Measurements from ENCODE around the gene TMEM120A. TPM values are rescaled to one million over a fixed set of nuclear protein-coding genes. Genes with fewer than 3 reads are reported as not detected.

The TMEM120A gene
- total and polyA plus RNA-seq, 10 of the 15 experiments (the other 5 are each of a cell fraction or from before 2014, with no cell fraction given): 0.43 to 86.6 (median 18.5) TPM

- no peaks in the 10 kb centered on the region for H3K27me3 ChIP-seq (replicated peaks in 1 of 2; ENCODE audit: control insufficient read depth in 2 of 2, insufficient read depth in 2 of 2, low read length in 1 of 2)
- in situ Hi-C loops (cut with MboI) (no loop called here), intact Hi-C loops (cut with micrococcal nuclease; ENCODE audit: unreplicated experiment) (no loop called here)
- H3K36me3 ChIP-seq (ENCODE audit: control insufficient read depth in 2 of 2, insufficient read depth in 2 of 2, low read length in 1 of 2): peaks cover 2 to 4% of the 10 kb centered on the region in 2 experiments; a peak in 3 of 4 replicates
- FAIRE-seq: no peak
- no peaks in the 10 kb centered on the region for H3K9me3 ChIP-seq (replicated peaks; ENCODE audit: control insufficient read depth, insufficient read depth, low read length)
- no peak for DNase-seq (ENCODE audit: low read depth, low spot score)
- ChIA-PET POLR2A (no interaction called here), SMC1A (ENCODE audit: uncharacterized antibody, unreplicated experiment) (no interaction called here), RAD21 (ENCODE audit: unreplicated experiment) (no interaction called here), CTCF (no interaction called here)
- BruUV-seq (replicated peaks): no TSS peak
- H3K4me1 ChIP-seq (ENCODE audit: control insufficient read depth, insufficient read depth, low read length): no peaks in the 10 kb centered on the region
- WGBS (ENCODE audit: insufficient coverage, insufficient replicate concordance, low lambda C conversion rate, missing lambda C conversion rate): 85% methylated on average over 11 of the region's 11 CpGs
- no peak overlapping the region for H3K4me2 ChIP-seq (ENCODE audit: control insufficient read depth, insufficient read depth)
- H4K20me1 ChIP-seq (ENCODE audit: control insufficient read depth, insufficient read depth): no peaks in the 10 kb centered on the region
- H2AFZ ChIP-seq (ENCODE audit: control insufficient read depth, low read depth, low read length): no peak overlapping the region
- no peak for ATAC-seq
- no peak overlapping the region for H3K9ac ChIP-seq (ENCODE audit: control insufficient read depth, insufficient read depth, low read length)
- TF ChIP-seq TCF3 (IDR thresholded peaks at IDR 0.05; ENCODE audit: borderline replicate concordance, insufficient read depth, low read depth, low read length) (no peak), PAX8 (IDR thresholded peaks at IDR 0.05) (no peak), NR2C1 (IDR thresholded peaks at IDR 0.05) (no peak), EP300 (IDR thresholded peaks at IDR 0.05; ENCODE audit: borderline replicate concordance in 1 of 2, control insufficient read depth in 1 of 2, low read depth in 2 of 2, low read length in 2 of 2) (no peak), ESRRA (IDR thresholded peaks at IDR 0.05; ENCODE audit: low read length) (no peak), EED (IDR thresholded peaks at IDR 0.05; ENCODE audit: low read depth) (no peak), RAD21 (IDR thresholded peaks at IDR 0.05; ENCODE audit: insufficient read depth, low read depth, low read length) (no peak), NFXL1 (IDR thresholded peaks at IDR 0.05; ENCODE audit: borderline replicate concordance) (no peak), BCL11A (IDR thresholded peaks at IDR 0.05; ENCODE audit: low read depth, low read length) (no peak), MYC (IDR thresholded peaks at IDR 0.05; ENCODE audit: insufficient read depth, insufficient read length, insufficient replicate concordance, low read length, severe bottlenecking) (no peak), MXI1 (IDR thresholded peaks at IDR 0.05; ENCODE audit: low read depth, low read length) (no peak), TCF7 (IDR thresholded peaks at IDR 0.05; ENCODE audit: borderline replicate concordance) (no peak), ZNF592 (IDR thresholded peaks at IDR 0.05) (no peak)
- TF ChIP-seq, protein P1, sequence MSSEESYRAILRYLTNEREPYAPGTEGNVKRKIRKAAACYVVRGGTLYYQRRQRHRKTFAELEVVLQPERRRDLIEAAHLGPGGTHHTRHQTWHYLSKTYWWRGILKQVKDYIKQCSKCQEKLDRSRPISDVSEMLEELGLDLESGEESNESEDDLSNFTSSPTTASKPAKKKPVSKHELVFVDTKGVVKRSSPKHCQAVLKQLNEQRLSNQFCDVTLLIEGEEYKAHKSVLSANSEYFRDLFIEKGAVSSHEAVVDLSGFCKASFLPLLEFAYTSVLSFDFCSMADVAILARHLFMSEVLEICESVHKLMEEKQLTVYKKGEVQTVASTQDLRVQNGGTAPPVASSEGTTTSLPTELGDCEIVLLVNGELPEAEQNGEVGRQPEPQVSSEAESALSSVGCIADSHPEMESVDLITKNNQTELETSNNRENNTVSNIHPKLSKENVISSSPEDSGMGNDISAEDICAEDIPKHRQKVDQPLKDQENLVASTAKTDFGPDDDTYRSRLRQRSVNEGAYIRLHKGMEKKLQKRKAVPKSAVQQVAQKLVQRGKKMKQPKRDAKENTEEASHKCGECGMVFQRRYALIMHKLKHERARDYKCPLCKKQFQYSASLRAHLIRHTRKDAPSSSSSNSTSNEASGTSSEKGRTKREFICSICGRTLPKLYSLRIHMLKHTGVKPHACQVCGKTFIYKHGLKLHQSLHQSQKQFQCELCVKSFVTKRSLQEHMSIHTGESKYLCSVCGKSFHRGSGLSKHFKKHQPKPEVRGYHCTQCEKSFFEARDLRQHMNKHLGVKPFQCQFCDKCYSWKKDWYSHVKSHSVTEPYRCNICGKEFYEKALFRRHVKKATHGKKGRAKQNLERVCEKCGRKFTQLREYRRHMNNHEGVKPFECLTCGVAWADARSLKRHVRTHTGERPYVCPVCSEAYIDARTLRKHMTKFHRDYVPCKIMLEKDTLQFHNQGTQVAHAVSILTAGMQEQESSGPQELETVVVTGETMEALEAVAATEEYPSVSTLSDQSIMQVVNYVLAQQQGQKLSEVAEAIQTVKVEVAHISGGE (CRISPR knock-in tag; IDR thresholded peaks at IDR 0.05): no peak
- H3K27ac ChIP-seq (ENCODE audit: control insufficient read depth, insufficient read depth): no peak overlapping the region
- H3K4me3 ChIP-seq: no peak overlapping the region
- H3K79me2 ChIP-seq (ENCODE audit: control insufficient read depth, insufficient read depth, low read length): no peaks in the 10 kb centered on the region
Measured at GRCh38 chr7:75967055-75967454, 27.3 kb downstream of the TMEM120A start.

Data from GM12878 (cell line).